BJ (cell line): Measurements from ENCODE around the gene BCAS3. TPM values are rescaled to one million over a fixed set of nuclear protein-coding genes. Genes with fewer than 3 reads are reported as not detected.

Experiments used
- CTCF ChIA-PET: fragments of 350-600 bp; formaldehyde crosslinking; extraction: SDS; loops from one replicate; lab custom pipeline; 2021; ENCODE audit warnings: antibody characterized with exemption, inconsistent platforms; lab: Yijun Ruan, JAX
- POLR2A ChIA-PET: fragments of 300-600 bp; sonication (Branson Sonifier 250); formaldehyde crosslinking; extraction: SDS; loops from one replicate; lab custom pipeline; 2021; ENCODE audit warnings: antibody characterized with exemption; lab: Charles Lee
- DNase-seq: peaks from one replicate; pipeline ENCODE4 v3.0.0-alpha.2; 2011; ENCODE audit warnings: low read depth
- H3K27me3 ChIP-seq: 2 replicates; pipeline ENCODE4 v1.6.0; 2011; ENCODE audit warnings: low read length; ENCODE audit not compliant: control insufficient read depth, insufficient read depth
- H3K36me3 ChIP-seq: 2 replicates; pipeline ENCODE4 v1.5.1; 2011; ENCODE audit warnings: low read length; ENCODE audit not compliant: control insufficient read depth, insufficient read depth
- H3K4me3 ChIP-seq: 2 replicates; pipeline ENCODE4 v1.5.1; 2011; ENCODE audit warnings: low read depth, mild to moderate bottlenecking, control low read depth, low read length
- polyA plus RNA-seq: library from polyadenylated mRNA; depleted of rRNA; stranded (reverse); fragments of >200 nt; gene quantifications from 2 replicates; pipeline ENCODE4 v1.2.3, GENCODE V29; 2011
- TF ChIP-seq, protein P1 (sequence below): IDR thresholded peaks from 2 replicates; pipeline ENCODE4 v1.5.1; 2011; ENCODE audit warnings: low read depth, mild to moderate bottlenecking, control low read depth, inconsistent platforms, low read length, moderate library complexity; ENCODE audit not compliant: insufficient read depth

Gene BCAS3
- polyA plus RNA-seq, 1 experiment, result 19.5 TPM

- H3K27me3 ChIP-seq, result no peaks in the 10 kb centered on the region
- ChIA-PET CTCF (interaction anchor here (1.2 kb wide), 1 partner anchor 21 kb away, joined by 3 read pairs; no protein-coding TSS in a partner anchor), POLR2A (no interaction called here)
- DNase-seq, result no peak
- TF ChIP-seq, protein P1, sequence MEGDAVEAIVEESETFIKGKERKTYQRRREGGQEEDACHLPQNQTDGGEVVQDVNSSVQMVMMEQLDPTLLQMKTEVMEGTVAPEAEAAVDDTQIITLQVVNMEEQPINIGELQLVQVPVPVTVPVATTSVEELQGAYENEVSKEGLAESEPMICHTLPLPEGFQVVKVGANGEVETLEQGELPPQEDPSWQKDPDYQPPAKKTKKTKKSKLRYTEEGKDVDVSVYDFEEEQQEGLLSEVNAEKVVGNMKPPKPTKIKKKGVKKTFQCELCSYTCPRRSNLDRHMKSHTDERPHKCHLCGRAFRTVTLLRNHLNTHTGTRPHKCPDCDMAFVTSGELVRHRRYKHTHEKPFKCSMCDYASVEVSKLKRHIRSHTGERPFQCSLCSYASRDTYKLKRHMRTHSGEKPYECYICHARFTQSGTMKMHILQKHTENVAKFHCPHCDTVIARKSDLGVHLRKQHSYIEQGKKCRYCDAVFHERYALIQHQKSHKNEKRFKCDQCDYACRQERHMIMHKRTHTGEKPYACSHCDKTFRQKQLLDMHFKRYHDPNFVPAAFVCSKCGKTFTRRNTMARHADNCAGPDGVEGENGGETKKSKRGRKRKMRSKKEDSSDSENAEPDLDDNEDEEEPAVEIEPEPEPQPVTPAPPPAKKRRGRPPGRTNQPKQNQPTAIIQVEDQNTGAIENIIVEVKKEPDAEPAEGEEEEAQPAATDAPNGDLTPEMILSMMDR, result no peak
- H3K36me3 ChIP-seq, result no peaks in the 10 kb centered on the region
- no peak overlapping the region for H3K4me3 ChIP-seq
Measured at GRCh38 chr17:61167075-61167474, 489.4 kb downstream of the BCAS3 start.

DNA sequence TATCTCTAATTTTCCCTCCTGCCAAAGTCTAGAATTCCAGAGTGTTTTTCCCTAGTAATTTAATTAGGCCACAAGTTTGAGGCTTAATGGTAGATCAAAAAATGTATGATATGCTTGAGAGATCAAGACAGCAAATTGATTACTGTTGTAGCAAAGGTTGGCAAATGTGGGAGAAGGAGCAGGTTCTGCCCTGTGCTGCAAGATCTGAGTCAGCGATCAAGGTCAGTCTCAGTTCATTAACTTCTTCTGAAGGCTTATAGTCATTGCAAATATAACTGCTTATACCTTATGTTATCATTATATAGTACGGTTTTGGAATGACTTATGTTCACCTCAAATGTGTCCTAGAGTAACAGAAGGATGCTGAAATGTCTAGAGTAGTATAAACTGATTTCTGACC is 490.9 kb downstream of the BCAS3 start:
- DNase-seq, result no peak
- POLR2A ChIA-PET, result no interaction called here
- H3K36me3 ChIP-seq, result no peaks in the 10 kb centered on the region
- TF ChIP-seq, protein P1, result no peak
- H3K4me3 ChIP-seq, result no peak overlapping the region
- H3K27me3 ChIP-seq, result no peaks in the 10 kb centered on the region
- CTCF ChIA-PET, result interaction anchor here (0.6 kb wide), 1 partner anchor 217 kb away, joined by 3 read pairs; no protein-coding TSS in a partner anchor

GRCh38 chr17:61174310-61174709 is 496.7 kb downstream of the BCAS3 start:
- Histone ChIP-seq H3K36me3 (no peaks in the 10 kb centered on the region), H3K27me3 (no peaks in the 10 kb centered on the region), H3K4me3 (no peak overlapping the region)
- CTCF ChIA-PET, result no interaction called here
- no peak for DNase-seq
- TF ChIP-seq, protein P1, result no peak
- POLR2A ChIA-PET, result no interaction called here

DNA sequence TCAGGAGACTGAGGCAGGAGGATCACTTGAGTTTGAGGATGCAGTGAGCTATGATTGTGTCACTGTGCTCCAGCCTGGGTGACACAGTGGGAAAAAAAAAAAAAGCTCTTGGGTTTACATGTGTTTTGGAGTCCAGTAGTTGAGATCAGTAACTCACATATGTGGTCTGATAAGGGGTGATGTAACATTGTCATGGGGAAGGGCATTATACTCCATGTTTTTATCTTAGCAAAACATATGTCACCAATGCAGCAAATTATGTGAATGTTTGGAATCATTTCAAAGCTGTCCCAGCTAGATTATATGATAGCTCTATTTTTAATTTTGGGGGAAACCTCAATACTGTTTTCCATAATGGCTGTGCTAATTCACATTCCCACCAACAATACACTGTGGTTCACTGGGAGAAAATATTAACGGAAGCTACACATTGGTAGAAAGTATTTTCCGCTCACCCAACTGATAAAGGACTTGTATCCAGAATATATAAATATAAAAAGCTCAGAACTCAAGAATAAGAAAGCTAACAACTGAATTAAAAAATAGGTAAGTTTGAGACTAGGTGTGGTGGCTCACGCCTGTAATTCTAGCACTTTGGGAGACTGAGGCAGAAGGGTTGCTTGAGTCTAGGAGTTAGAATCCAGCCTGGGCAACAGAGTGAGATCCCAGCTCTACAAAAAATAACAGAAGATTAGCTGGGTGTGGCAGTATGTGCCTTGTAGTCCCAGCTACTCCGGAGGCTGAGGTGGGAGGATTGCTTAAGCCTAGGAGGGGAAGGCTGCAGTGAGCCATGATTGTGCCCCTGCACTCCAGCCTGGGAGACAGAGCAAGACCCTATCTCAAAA is 497.9 kb downstream of the BCAS3 start:
- no peaks in the 10 kb centered on the region for H3K27me3 ChIP-seq
- TF ChIP-seq, protein P1, result no peak
- DNase-seq, result no peak
- no peak overlapping the region for H3K4me3 ChIP-seq
- H3K36me3 ChIP-seq, result no peaks in the 10 kb centered on the region
- POLR2A ChIA-PET, result no interaction called here
- CTCF ChIA-PET, result interaction anchor here (0.7 to 0.8 kb wide), 2 partner anchors 16 to 107 kb away, joined by 3 read pairs; no protein-coding TSS in a partner anchor

DNA sequence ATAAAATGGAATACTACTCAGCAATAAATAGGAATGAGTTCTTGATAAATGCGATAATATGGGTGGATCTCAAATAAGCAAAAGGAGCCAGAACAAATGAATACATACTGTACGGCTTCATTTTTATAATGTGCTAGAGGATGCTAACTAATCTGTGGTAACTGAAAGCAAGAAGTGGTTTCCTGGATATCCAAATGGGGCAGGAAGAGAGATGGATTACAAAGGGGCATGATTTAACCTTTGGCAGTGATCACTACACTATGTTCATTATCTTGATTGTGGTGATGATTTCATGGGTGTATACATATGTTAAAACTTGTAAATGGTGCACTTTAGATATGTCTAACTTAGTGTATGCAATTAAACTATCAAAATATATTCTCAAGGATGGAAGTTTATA is 499.7 kb downstream of the BCAS3 start:
- DNase-seq, result no peak
- no peaks in the 10 kb centered on the region for H3K36me3 ChIP-seq
- ChIA-PET POLR2A (no interaction called here), CTCF (no interaction called here)
- no peaks in the 10 kb centered on the region for H3K27me3 ChIP-seq
- H3K4me3 ChIP-seq, result no peak overlapping the region
- TF ChIP-seq, protein P1, result no peak
